HG02678 (cell line): ENCODE data around the gene ERN1.
A peak's percentile ranks its signal among the peaks of the same experiment; 100 is the strongest.

ENCODE experiments used
- ATAC-seq: cut with Tn5 transposase; IDR thresholded peaks from one replicate; pipeline ENCODE4 v1.9.1; 2021; ENCODE audit warnings: mild to moderate bottlenecking, moderate library complexity; ENCODE audit not compliant: unreplicated experiment

The ERN1 gene

GRCh38 chr17:64063088-64063487 lies 66.9 kb downstream of the ERN1 start:
- ATAC-seq: no peak

- ATAC-seq: peak; percentile 43
These were observed 68.6 kb downstream of the ERN1 start for GRCh38 chr17:64061178-64061898.

- no peak for ATAC-seq
These were observed 69.6 kb downstream of the ERN1 start for GRCh38 chr17:64060331-64060730.

- no peak for ATAC-seq
These were observed 70.2 kb downstream of the ERN1 start for GRCh38 chr17:64059756-64060155.

- ATAC-seq: no peak
These were observed 71.3 kb downstream of the ERN1 start for GRCh38 chr17:64058621-64059020.

GRCh38 chr17:64057701-64058263 lies 72.2 kb downstream of the ERN1 start:
- ATAC-seq: no peak

- peak; percentile 76 for ATAC-seq
These were observed 73.5 kb downstream of the ERN1 start for GRCh38 chr17:64056269-64057005.

GRCh38 chr17:64055183-64056142 lies 74.5 kb downstream of the ERN1 start:
- ATAC-seq: no peak

- ATAC-seq: no peak
These were observed 75.6 kb downstream of the ERN1 start for GRCh38 chr17:64054304-64054703.

- ATAC-seq: no peak
These were observed 76.8 kb downstream of the ERN1 start for GRCh38 chr17:64053101-64053500.

GRCh38 chr17:64051153-64051552 lies 78.8 kb downstream of the ERN1 start:
- ATAC-seq: no peak

GRCh38 chr17:64048805-64049204 lies 81.1 kb downstream of the ERN1 start:
- ATAC-seq: no peak

GRCh38 chr17:64045176-64045575 lies 84.8 kb downstream of the ERN1 start:
- no peak for ATAC-seq

GRCh38 chr17:64042700-64043485 lies 87.1 kb downstream of the ERN1 start:
- ATAC-seq: no peak

- no peak for ATAC-seq
These were observed 88.0 kb downstream of the ERN1 start for GRCh38 chr17:64041912-64042311.

- ATAC-seq: no peak
These were observed 89.7 kb downstream of the ERN1 start for GRCh38 chr17:64040206-64040605.

- ATAC-seq: no peak
These were observed 90.9 kb downstream of the ERN1 start for GRCh38 chr17:64039106-64039400.

- no peak for ATAC-seq
These were observed 91.4 kb downstream of the ERN1 start for GRCh38 chr17:64038331-64039105.

GRCh38 chr17:64037802-64038201 lies 92.1 kb downstream of the ERN1 start:
- no peak for ATAC-seq

- ATAC-seq: no peak
These were observed 92.8 kb downstream of the ERN1 start for GRCh38 chr17:64037180-64037579.
